Measurements from ENCODE around the gene CDSN. TPM values are rescaled to one million over a fixed set of nuclear protein-coding genes. Genes with fewer than 3 reads are reported as not detected.

The CDSN gene
- total and polyA plus RNA-seq, 2 of the 8 experiments (the other 6 are each of a cell fraction or from before 2014, with no cell fraction given): not detected

GRCh38 chr6:31132806-31133205 is 12.6 kb upstream of the CDSN start (continued):
- TF ChIP-seq HDAC2 (IDR thresholded peaks at IDR 0.05; ENCODE audit: borderline replicate concordance in 1 of 2, low read depth in 2 of 2, low read length in 2 of 2) (no peak), SP2 (IDR thresholded peaks at IDR 0.05; ENCODE audit: low read length) (no peak), USF2 (IDR thresholded peaks at IDR 0.05; ENCODE audit: low read length) (no peak), TEAD4 (IDR thresholded peaks at IDR 0.05; ENCODE audit: low read depth, low read length) (no peak), BRCA1 (IDR thresholded peaks at IDR 0.05; ENCODE audit: low read depth, low read length) (no peak), CTCF (IDR thresholded peaks at IDR 0.05; ENCODE audit: control extremely low read depth in 1 of 3, insufficient read depth in 1 of 3, low read depth in 1 of 3, low read length in 3 of 3) (no peak), RNF2 (IDR thresholded peaks at IDR 0.05; ENCODE audit: borderline replicate concordance, low read depth, low read length, missing control alignments, poor library complexity, severe bottlenecking) (no peak), CEBPB (IDR thresholded peaks at IDR 0.05; ENCODE audit: low read depth, low read length) (no peak), SIRT6 (IDR thresholded peaks at IDR 0.05; ENCODE audit: low read length) (no peak), ASH2L (IDR thresholded peaks at IDR 0.05; ENCODE audit: low read length) (no peak)

Data from H1 (cell line).